ENCODE data around the gene KCNE2. TPM values are rescaled to one million over a fixed set of nuclear protein-coding genes. Genes with fewer than 3 reads are reported as not detected.

KCNE2 gene
- not detected in 5 replicates for total RNA-seq (2022; extraction: Qiagen RNA extraction)

DNA sequence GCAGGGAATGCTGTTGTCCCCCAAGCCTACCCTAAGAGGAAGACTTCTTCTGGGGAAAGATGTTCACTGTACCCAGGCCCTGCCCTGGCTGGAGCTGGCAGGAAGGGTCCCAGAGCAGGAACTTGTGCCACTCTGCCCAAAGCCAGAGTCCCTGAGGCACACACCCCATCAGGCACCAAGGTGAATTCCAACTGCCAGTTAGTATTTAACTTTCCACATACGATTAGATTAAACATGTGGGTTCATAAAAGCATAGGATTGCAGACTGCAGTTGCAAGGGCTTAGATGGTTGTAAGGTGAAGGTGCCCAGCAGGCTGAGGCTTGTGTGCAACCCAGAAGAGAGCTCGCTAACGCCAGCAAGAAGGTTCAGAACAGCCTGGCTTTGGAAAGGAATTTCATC, at the start of gene KCNE2:
KCNE2 (plus strand) TSS at position 274 of the 400 bp plus-strand sequence. CDS start 6,473 bp downstream, outside the sequence.

GRCh38 chr21:34374940-34375618, 11.3 kb downstream of the KCNE2 start, which contains the start of gene SMIM11:
TSS of gene SMIM11 (plus strand) at chr21:34375507. CDS start at chr21:34379505, 3,998 bp downstream.

Other genes with a start within 250 kb of the KCNE2 start
- gene SMIM11, start 11.5 kb downstream of the KCNE2 start, total RNA-seq (2022; extraction: Qiagen RNA extraction) = 4.2 to 16.1 TPM (median 8.2 TPM) in 5 replicates
- gene SMIM34, start 59.9 kb downstream of the KCNE2 start, total RNA-seq (2022; extraction: Qiagen RNA extraction) = not detected in 5 replicates
- 0.04 to 0.12 TPM (median 0.07 TPM) in 3 of 5 replicates, not detected in the others for gene KCNE1, start 148.2 kb downstream of the KCNE2 start, total RNA-seq (2022; extraction: Qiagen RNA extraction)

Data from A549 treated with dexamethasone at 1 μM for 4 hours (cell line).